NOMO-1 (cell line): ENCODE measurements around the gene HNRNPUL1.
"Not testable (repeated sequence)": the region's sequence is repeated elsewhere in the genome, so short reads cannot be mapped to it uniquely, and the experiment has no call there.

Source experiments
- DNase-seq, 2 experiments: peaks; one replicate each; lab custom pipeline; 2025; ENCODE audit not compliant: unreplicated experiment in 2 of 2; lab: John Stamatoyannopoulos, UW

Gene HNRNPUL1

GRCh38 chr19:41273076-41273475 is 8.9 kb downstream of the HNRNPUL1 start:
- DNase-seq = no peak

DNA sequence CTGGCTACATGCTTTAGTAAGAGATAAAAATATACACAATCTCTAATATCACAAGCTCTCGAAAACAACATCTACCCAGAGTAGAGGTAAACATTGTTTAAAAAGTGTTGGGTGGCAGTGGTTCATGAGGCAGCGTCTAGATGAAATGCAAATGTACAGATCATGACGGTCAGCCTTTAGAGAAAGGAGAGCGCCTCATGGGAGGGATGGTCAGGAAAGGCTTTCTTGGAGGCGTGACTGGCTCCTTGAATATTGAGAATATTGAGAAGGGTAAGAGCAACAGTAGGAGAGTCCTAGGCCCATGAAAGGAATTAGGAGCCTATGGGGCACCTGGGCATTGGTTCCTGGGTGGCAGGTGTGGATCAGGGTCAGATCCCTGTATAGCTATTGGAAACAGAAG is 10.6 kb downstream of the HNRNPUL1 start:
- DNase-seq = no peak

- peak in 1 of 2 experiments; percentile 5 for DNase-seq
Measured at GRCh38 chr19:41276231-41276630, 12.1 kb downstream of the HNRNPUL1 start.

- DNase-seq = no peak
Measured at GRCh38 chr19:41278478-41278877, 14.3 kb downstream of the HNRNPUL1 start.

GRCh38 chr19:41288673-41289530 is 24.7 kb downstream of the HNRNPUL1 start:
- no peak for DNase-seq

GRCh38 chr19:41289814-41290213 is 25.6 kb downstream of the HNRNPUL1 start:
- DNase-seq = not testable (repeated sequence)

- no peak for DNase-seq
Measured at GRCh38 chr19:41294393-41294792, 30.2 kb downstream of the HNRNPUL1 start.

DNA sequence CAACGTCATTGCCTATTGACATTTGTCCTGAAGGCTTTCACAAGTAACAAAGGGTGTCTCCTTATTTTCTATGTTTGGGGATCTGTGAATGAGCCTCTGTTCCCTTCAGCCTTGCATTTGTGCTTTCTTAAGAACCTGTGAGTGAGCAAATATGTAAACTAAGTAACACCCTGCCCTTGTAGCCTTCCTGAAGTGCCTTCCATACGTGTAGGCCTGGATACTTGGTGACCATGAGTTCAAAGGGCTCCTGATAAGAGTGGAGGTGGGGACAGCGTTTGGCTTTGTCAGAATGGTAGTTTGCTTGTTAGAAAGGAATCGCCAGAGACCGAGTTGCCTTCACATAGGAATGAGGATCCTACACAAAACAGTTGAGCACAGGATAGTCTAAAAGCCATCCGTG is 31.3 kb downstream of the HNRNPUL1 start:
- DNase-seq = no peak

- DNase-seq = no peak
Measured at GRCh38 chr19:41296433-41296871, 32.3 kb downstream of the HNRNPUL1 start.

DNA sequence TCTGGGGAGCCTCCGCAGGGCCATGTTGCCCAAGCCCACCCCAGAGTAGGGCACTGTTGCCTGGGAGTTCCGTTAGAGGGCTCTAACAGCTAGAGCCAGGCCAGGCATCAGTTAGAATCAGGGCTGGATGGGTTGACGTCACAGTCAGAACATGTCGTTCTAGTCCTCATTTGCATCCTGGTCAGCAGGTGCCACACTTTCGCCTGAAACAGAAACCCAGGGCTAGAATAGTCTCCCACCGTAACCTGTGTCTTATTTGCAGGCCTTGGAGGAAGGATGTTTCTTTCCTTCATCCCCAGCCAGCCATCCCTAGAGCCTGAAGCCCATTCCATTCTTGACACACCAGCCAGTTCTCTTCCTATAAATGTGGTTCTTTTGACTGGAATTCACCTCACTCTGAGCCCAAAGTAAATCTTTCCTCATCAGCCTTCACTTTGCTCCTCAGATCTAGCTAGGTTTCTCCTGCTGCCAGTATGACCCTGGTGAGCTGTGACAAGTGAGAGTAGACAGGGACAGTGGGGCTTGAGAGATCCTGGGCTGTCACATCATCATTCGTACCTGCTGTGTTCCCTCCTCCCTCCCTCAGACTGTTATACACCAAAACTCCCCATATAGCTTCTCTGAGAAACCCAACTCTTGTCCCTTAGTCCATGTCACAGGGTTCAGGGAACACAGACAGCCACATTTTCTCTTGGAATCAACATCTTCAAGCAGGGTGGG is 33.6 kb downstream of the HNRNPUL1 start:
- DNase-seq = no peak

DNA sequence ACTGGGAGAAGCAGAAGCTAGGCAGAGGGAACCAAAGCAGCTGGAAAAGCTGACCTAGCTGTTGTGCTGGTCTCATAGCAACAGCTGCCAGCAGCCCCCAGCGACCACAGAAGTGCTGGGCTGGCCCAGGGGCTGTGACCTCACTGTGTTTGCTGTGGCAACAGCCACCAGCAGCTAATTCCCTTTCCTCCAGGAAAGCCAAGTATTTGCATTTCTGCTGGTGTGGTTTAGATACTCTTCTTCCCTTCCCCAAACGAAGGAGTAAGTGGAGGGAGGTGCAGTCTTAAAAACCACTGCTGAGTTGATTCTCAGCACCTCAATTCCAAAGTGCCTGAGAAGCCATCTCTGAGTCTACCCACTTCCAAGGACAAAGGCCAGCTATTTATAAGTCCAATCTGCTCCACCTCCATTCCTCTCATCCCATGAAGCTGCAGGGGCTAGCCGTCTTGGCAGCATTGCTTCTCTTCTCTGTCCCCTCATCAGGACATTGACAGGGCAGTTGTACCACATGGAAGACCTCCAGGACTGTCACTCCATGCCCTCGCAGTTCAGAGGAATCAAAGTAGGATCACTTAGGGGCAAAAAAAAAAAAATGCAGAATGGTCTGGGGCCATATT is 34.3 kb downstream of the HNRNPUL1 start:
- DNase-seq = no peak

DNA sequence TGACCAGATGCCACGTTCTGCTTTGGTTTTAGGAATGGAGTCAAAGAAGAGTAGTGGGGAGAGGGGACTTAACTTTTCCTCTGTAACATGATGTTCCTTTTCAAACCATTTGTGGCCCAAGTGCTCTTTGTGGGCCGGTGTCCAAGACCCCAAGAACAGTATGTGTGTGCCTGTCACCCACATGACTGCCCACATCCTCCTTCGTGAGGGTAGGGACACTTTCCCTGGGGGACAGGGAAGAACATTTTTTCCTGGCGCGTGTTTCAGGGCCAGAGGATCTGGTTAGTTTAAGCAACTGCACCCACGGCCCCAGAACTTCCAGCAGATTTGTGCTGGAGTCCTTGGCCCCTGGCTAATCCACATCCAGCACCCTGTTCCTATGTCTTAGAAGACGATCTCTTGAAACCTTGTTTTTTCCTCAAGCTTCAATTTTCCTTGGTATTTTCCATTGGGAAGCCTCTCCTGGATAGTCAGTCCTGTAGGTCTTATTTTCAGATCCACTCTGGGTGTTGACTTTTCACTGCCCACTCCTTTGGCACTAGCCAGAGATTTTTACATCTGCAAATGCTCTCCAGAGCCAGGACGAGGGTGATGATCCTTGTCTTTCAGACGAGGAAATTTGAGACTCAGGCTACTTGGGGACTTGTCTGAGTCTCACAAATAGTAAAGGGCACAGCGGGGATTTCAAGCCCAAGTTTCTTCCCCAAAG is 35.0 kb downstream of the HNRNPUL1 start:
- no peak for DNase-seq

DNA sequence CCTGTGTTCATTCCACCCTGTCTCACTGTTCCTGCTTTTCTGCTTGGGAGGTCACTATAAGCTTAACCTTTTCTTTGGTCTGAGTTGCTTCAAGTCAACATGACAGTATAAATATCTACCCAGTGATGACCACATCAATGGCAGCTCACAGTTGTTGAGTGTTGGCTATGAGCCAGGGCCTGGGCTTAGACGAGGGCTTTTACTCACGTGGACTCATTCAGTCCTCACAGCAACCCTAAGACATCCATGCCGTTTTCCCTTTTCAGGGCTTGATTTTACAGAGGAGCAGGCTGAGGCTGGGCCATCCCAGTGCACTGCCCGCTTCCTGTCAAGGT is 35.5 kb downstream of the HNRNPUL1 start:
- DNase-seq = no peak

- DNase-seq = no peak
Measured at GRCh38 chr19:41300555-41300954, 36.4 kb downstream of the HNRNPUL1 start.

DNA sequence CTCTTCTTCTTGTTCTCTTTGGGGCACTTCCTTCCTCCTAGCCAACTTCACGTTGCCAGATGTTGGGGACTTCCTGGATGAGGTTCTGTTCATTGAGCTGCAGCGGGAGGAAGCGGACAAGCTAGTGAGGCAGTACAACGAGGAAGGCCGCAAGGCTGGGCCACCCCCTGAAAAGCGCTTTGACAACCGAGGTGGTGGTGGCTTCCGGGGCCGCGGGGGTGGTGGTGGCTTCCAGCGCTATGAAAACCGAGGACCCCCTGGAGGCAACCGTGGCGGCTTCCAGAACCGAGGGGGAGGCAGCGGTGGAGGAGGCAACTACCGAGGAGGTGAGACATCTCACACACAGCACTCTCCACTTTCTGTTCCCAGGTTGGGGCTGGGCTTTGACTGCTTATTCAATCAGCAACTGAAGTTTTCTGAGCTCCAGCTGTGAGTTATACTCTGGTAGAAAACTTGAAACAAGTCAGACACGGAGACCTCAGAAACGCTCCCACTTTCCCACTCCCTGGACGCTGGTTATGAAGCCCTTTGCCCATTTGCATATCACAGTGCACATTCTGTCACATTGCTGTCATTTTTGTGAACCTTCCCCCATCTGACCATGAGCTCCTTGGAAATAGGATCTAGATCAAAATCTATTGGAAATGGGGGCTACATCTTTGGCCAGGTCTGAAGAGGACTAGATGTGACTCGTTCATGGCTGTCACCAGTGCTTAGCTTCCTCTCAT is 38.6 kb downstream of the HNRNPUL1 start:
- no peak for DNase-seq

DNA sequence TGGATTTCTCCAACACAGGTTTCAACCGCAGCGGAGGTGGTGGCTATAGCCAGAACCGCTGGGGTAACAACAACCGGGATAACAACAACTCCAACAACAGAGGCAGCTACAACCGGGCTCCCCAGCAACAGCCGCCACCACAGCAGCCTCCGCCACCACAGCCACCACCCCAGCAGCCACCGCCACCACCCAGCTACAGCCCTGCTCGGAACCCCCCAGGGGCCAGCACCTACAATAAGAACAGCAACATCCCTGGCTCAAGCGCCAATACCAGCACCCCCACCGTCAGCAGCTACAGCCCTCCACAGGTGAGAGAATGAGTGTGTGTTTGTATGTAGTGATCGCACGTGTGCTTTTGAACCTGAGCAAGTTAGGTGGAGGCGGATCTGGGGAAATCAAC is 39.8 kb downstream of the HNRNPUL1 start:
- DNase-seq = no peak

DNA sequence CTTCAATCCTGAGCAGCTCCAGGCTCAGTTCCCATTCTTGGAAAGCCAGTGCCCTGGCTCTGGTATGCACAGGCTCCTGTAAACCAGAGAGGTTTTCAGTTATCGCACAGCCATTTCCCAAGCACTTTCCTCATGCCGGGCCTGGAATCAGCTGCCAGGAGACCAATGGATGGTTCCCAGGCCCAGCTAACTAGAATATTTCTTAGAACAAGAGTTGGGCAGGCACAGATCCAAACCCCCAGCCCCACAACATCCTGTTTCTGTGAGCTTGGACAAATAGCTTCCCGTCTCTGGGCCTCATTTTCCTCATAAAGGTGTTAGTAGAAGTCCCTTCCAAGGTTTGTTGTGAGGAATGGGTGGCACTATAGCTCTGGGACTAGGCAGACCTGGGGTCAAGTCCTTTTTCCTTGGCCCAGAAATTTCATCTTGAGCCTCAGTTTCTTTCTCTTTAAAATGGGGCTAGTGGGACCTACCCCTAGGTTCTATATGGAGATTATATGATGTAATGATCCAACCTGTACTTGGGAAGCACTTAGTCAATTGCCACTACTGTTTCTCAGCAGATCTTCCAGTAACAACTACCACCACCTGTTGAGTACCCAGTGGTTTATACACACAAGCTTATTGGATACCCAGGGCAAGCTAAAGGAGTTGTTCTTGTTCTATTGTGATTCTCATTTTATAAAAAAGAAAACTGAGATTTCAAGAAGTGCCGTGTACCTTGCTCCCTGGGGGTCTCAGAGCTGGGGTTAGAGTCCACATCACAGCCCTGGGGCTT is 40.7 kb downstream of the HNRNPUL1 start:
- no peak for DNase-seq

DNA sequence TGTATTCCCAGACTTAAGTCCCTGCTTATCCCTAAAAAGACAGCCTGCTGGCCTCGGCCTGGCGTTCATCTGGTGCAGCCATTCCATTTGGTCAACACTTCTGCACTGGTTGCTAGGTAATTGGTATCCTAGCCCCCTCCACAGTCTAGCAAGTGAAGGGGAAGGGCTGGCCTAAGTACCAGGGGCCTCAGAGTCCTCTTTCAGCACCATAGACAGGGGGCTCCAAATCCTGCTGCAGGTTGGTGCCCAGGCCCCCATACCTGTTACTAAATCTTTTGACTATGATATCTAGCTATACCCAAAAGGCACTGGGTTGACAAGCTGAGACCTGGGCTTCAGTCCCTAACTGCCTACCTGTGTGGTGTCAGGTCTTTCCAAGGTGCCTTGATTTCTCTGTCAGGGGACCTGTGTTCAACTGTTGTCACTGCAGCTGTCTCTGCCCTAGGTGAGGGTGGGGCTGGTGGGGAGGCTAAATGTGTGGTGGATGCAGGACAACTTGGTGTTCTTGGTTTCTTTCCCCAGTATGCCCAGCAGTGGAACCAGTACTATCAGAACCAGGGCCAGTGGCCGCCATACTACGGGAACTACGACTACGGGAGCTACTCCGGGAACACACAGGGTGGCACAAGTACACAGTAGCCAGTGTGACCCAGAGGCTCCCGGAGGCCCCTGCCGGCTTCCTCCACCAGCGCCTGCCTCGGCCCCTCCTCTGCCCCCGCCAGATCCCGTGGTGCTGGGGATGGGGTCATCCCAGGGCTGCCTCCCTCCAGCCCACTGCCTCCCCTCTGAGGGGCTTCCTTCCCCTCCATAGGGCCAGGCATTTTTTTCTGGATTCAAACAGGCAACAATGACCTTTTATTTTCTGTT is 42.0 kb downstream of the HNRNPUL1 start:
- DNase-seq = no peak
